ENCODE results near the gene CPSF4L. TPM values are rescaled to one million over a fixed set of nuclear protein-coding genes. Genes with fewer than 3 reads are reported as not detected.
A peak's percentile ranks its signal among the peaks of the same experiment; 100 is the strongest.

CPSF4L gene
- total RNA-seq, 2 experiments from 2014 or later, result not detected

DNA sequence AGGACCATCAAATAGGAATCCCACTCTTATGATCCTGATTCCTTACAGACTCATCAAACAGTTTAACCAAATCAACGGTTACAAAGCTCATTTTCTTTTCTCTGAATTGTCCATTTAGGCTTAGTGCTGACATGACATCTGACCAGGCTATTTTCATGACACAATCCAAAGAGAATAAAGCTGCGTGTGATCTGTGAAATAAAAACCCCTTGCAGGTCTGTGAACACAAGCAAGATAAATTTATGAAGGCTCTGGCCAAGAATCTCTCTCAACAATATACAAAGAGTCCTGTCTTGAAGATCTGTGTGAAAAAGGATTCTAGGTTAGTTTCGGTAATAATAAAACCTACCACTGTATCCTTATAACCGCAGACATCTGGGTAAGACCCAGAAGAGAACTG lies 46.8 kb downstream of the CPSF4L start:
- ChIA-PET CTCF (interaction anchor here (1.2 to 2.4 kb wide), 4 partner anchors 9 to 23 kb away, joined by 3 to 7 read pairs (median 5); a partner anchor contains a TSS), POLR2A (interaction anchor here (0.8 to 1.3 kb wide), 3 partner anchors 12 to 17 kb away, joined by 3 to 4 read pairs (median 3); a partner anchor contains a TSS)
- Mint-ChIP-seq H3K9me3 (no peaks in the 10 kb centered on the region), H3K36me3 (ENCODE audit: low read depth) (peaks cover 45% of the 10 kb centered on the region), H3K4me3 (no peak overlapping the region), H3K27me3 (no peaks in the 10 kb centered on the region), H3K27ac (no peak overlapping the region), H3K4me1 (peaks cover 42% of the 10 kb centered on the region)
- DNase-seq, result no peak

DNA sequence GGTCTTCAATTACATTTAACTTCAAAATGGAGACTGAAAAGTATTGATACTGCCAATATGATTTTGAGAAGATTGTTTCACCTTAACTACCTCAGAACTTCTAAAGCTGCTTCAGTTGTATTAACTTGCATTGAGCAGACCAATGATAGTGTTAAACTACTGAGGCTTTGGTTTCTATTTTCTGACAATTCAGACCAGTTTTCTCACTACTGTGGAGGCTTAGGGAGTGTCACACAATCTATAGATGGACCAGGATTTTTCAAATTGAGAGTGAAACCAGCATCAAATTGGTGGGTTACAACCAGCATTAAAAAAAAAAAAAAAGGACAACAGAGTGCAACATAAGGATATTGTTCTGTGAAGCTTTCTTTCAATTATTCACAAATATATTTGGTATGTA lies 47.7 kb downstream of the CPSF4L start:
- H3K9me3 Mint-ChIP-seq, result no peaks in the 10 kb centered on the region
- H3K27me3 Mint-ChIP-seq, result no peaks in the 10 kb centered on the region
- peaks cover 52% of the 10 kb centered on the region for H3K36me3 Mint-ChIP-seq (ENCODE audit: low read depth)
- ChIA-PET CTCF (interaction anchor here (1.4 to 2.4 kb wide), 2 partner anchors 18 to 22 kb away, joined by 6 to 7 read pairs; a partner anchor contains a TSS), POLR2A (interaction anchor here (1.3 kb wide), 1 partner anchor 13 kb away, joined by 3 read pairs; no protein-coding TSS in a partner anchor)
- H3K4me1 Mint-ChIP-seq, result peaks cover 43% of the 10 kb centered on the region
- no peak overlapping the region for H3K27ac Mint-ChIP-seq
- DNase-seq, result no peak
- H3K4me3 Mint-ChIP-seq, result no peak overlapping the region

DNA sequence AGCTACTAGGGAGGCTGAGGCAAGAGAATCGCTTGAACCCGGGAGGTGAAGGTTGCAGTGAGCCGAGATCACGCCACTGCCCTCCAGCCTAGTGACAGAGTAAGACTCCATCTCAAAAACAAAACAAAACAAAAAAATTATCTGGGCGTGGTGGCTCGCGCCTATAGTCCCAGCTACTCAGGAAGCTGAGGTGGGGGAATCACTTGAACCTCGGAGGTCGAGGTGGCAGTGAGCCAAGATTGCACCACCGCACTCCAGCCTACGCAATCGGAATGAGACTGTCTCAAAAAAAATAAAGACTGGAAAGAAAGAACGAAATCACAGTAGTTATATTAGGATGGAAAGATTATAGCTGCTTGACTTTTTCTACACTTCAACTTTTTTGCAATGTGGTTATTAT lies 49.9 kb downstream of the CPSF4L start:
- POLR2A ChIA-PET, result interaction anchor here (0.7 to 3.4 kb wide), 4 partner anchors 8 to 20 kb away, joined by 3 to 21 read pairs (median 4); a partner anchor contains a TSS
- peaks cover 63% of the 10 kb centered on the region for H3K36me3 Mint-ChIP-seq (ENCODE audit: low read depth)
- CTCF ChIA-PET, result interaction anchor here (0.9 kb wide), 1 partner anchor 20 kb away, joined by 3 read pairs; no protein-coding TSS in a partner anchor
- peak overlapping the region; percentile 41 for H3K4me3 Mint-ChIP-seq
- peak overlapping the region; percentile 54 for H3K27ac Mint-ChIP-seq
- H3K27me3 Mint-ChIP-seq, result no peaks in the 10 kb centered on the region
- no peaks in the 10 kb centered on the region for H3K9me3 Mint-ChIP-seq
- H3K4me1 Mint-ChIP-seq, result peaks cover 43% of the 10 kb centered on the region
- DNase-seq, result peak; percentile 43

DNA sequence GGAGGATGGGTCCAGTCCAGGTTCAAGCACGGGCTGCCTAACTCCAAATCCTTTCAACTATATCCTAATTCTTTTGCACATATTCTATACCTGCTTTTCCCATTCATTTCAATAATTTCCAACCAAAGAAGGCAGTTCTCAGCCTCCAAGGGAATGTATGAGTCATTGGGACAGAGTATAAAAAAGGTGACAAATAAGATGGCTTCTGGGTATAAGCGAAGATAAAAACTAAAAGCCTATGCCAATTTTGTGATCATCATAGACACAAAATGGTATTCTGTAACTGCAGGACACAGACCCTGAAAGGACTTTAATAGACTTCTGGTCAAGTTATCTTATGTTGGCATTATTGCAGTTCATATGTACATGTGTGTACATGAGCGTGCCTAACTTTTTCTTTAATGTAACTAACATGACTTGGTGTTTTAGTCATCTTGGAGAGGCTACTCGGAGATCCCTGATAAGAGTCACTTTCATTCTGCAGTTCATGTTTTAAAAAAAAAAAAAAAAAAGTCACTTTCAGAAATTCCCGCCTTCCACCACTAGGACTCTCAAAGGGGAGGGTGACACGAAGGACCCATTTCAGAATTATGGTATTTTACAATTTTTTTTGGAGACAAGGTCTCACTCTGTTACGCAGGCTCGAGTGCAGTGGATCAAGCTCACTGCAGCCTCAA lies 51.5 kb downstream of the CPSF4L start:
- H3K36me3 Mint-ChIP-seq (ENCODE audit: low read depth), result peaks cover 63% of the 10 kb centered on the region
- ChIA-PET CTCF (interaction anchor here (1.4 kb wide), 1 partner anchor 22 kb away, joined by 3 read pairs; a partner anchor contains a TSS), POLR2A (interaction anchor here (3.4 kb wide), 1 partner anchor 22 kb away, joined by 21 read pairs; a partner anchor contains a TSS)
- H3K4me3 Mint-ChIP-seq, result no peak overlapping the region
- no peaks in the 10 kb centered on the region for H3K9me3 Mint-ChIP-seq
- H3K27me3 Mint-ChIP-seq, result no peaks in the 10 kb centered on the region
- H3K4me1 Mint-ChIP-seq, result peaks cover 30% of the 10 kb centered on the region
- peak overlapping the region; percentile 44 for H3K27ac Mint-ChIP-seq
- no peak for DNase-seq

DNA sequence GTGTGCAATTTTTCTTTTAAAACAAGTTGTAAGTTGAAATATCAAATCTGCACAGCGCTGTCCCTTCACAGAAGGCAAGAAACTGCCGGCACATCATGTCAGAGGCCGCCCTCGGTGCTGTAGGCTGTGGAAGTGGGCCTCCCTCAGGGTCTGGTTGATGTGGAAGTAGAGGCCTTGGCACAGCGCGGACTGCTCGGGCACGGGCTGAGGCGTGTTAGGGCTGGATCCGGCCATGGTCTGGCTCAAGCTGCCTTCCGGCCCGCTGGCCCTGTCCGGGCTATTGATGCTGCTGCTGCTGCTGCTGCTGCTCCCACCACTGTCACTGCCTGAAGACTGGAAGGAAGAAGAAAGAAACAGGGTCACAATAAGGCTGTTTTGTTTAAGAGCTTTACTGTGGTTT lies 52.2 kb downstream of the CPSF4L start:
- Mint-ChIP-seq H3K4me1 (peaks cover 27% of the 10 kb centered on the region), H3K27me3 (no peaks in the 10 kb centered on the region), H3K4me3 (no peak overlapping the region), H3K36me3 (ENCODE audit: low read depth) (peaks cover 63% of the 10 kb centered on the region), H3K27ac (no peak overlapping the region), H3K9me3 (no peaks in the 10 kb centered on the region)
- CTCF ChIA-PET, result no interaction called here
- POLR2A ChIA-PET, result interaction anchor here (1.3 to 3.4 kb wide), 2 partner anchors 19 to 22 kb away, joined by 3 to 21 read pairs; a partner anchor contains a TSS
- DNase-seq, result no peak

DNA sequence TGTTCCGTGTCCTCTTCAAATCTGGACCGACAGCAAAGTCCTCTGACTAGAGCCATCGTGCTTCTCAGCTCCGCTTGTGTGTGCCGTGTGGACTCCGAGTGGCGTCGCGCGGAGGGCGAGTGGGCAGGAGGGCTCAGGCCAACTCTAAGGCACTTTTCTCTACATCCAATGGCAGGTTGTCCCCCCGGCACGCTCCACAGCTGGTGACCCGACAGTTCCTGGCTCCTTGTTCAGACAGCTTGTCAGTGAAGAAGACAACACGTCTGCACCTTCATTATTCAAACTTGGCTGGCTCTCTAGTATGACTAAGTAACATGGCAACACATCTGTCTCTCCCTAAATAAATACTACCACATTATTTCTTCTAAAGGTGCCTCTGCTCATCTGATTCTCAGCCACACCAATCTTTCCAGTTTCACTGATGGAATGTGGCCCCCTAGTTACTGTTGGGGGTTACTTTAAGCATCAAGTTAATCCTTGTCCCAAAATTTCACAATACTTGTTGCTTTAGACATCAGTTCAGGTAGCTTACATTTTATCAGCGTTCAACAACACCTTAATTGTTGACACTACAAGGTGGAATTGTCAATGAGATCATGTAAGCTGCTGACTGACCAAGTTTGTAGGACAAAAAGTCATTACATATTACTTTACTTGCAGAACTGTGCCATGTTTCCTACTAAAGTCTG lies 53.4 kb downstream of the CPSF4L start:
- DNase-seq, result no peak
- Mint-ChIP-seq H3K4me3 (no peak overlapping the region), H3K27me3 (no peaks in the 10 kb centered on the region), H3K27ac (no peak overlapping the region), H3K36me3 (ENCODE audit: low read depth) (peaks cover 70% of the 10 kb centered on the region), H3K4me1 (peaks cover 30% of the 10 kb centered on the region), H3K9me3 (no peaks in the 10 kb centered on the region)
- ChIA-PET POLR2A (interaction anchor here (1.0 to 2.4 kb wide), 4 partner anchors 15 to 23 kb away, joined by 3 to 9 read pairs (median 3); partner anchors contain the start of gene COG1), CTCF (interaction anchor here (0.8 to 1.4 kb wide), 3 partner anchors 17 to 162 kb away, joined by 3 read pairs; partner anchors contain the start of gene CDC42EP4)

DNA sequence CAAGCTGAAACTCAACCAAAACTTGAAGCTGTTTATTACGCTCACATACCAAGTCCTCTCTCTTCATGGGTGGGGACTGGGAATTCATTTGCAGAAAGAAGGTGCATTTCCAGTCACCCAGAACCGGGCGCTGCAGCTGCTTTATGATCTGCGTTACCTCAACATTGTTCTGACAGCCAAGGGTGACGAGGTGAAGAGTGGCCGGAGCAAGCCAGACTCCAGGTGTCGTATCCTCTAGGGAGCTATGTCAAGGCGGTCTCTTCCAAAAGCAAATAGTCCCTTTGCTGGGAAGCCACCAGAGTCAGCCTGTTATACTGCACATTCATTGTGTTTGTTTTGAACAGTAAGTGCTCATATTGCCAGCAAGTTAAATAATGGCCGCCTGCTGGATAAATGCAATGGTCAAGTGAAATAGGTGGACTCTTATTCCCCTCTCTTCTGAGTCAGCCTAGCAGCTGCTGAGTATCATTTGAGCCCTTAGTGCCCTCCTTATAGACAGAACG lies 56.2 kb downstream of the CPSF4L start:
- H3K9me3 Mint-ChIP-seq, result no peaks in the 10 kb centered on the region
- ChIA-PET CTCF (interaction anchor here (1.2 to 1.5 kb wide), 2 partner anchors 10 to 165 kb away, joined by 3 to 5 read pairs; no protein-coding TSS in a partner anchor), POLR2A (interaction anchor here (0.6 kb wide), 1 partner anchor 17 kb away, joined by 3 read pairs; no protein-coding TSS in a partner anchor)
- no peak for DNase-seq
- H3K27ac Mint-ChIP-seq, result no peak overlapping the region
- H3K4me3 Mint-ChIP-seq, result no peak overlapping the region
- no peaks in the 10 kb centered on the region for H3K27me3 Mint-ChIP-seq
- peaks cover 22% of the 10 kb centered on the region for H3K4me1 Mint-ChIP-seq
- peaks cover 86% of the 10 kb centered on the region for H3K36me3 Mint-ChIP-seq (ENCODE audit: low read depth)

DNA sequence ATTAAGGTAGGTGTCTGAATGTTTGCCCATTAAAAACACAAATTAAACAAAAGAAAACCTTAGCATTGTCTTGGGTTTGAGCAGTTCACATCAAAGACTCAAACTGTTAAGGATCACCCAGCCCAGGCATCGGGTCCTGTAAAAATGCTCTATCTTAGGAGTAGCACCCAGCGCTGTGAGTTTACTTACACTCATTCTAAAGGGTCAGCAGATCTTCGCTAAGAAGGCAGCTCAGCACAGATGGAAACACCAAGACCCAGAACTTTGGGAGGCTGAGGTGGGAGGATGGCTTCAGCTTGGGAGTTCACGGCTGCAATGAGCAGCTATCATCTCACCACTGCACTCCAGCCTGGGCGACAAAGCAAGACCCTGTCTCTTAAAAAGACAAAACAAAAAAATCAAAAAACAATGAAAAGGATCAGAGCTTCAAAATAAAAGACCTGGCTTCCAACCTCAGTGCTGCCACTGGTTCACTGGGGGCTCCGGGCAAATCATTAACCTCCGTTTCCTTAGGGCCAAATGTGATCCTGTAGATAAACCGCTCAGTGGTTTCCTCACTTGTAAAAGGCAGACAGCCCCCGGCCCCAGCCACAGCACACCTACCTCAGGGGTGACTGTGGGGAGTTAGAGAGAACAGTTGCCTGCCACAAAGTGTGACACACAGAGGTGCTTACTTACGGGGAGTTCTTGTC lies 57.7 kb downstream of the CPSF4L start:
- H3K27ac Mint-ChIP-seq, result peak overlapping the region; percentile 62
- H3K4me1 Mint-ChIP-seq, result peaks cover 15% of the 10 kb centered on the region
- H3K4me3 Mint-ChIP-seq, result no peak overlapping the region
- peaks cover 86% of the 10 kb centered on the region for H3K36me3 Mint-ChIP-seq (ENCODE audit: low read depth)
- no peaks in the 10 kb centered on the region for H3K9me3 Mint-ChIP-seq
- DNase-seq, result peak; percentile 31
- POLR2A ChIA-PET, result interaction anchor here (1.2 to 2.3 kb wide), 2 partner anchors 11 to 12 kb away, joined by 3 to 18 read pairs; partner anchors contain the start of gene COG1
- no peaks in the 10 kb centered on the region for H3K27me3 Mint-ChIP-seq
- CTCF ChIA-PET, result interaction anchor here (0.8 to 1.4 kb wide), 2 partner anchors 12 to 24 kb away, joined by 3 read pairs; no protein-coding TSS in a partner anchor

DNA sequence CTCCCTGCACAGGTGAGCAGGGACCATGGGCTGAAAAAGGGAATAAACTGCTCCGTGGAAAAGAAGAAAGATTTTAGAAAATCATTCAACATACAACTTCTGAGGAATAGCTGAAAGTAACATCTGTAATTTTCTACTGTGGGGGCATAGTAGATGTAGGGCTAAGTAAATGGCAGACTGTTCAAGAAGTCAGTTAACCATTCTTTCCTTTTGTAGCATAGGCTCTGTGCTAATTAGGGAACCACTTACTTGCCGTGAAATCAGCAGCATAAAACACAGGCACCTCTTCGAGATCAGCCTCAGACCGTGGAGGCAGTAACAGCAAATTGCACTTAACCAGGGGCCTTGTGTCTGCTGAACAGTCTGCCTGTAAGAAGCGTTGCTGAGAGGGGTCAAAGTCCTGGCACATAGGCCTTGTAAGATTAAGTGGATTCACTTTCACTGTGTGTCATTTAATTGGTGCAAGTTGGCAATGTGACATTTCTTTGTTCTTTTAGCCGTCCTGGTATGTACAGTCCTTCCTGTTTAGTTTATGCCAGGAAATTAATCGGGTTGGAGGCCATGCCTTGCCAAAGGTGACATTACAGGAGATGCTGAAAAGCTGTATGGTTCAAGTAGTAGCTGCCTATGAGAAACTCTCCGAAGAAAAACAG lies 58.4 kb downstream of the CPSF4L start:
- Mint-ChIP-seq H3K36me3 (ENCODE audit: low read depth) (peaks cover 87% of the 10 kb centered on the region), H3K9me3 (no peaks in the 10 kb centered on the region), H3K27ac (peak overlapping the region; percentile 62), H3K4me1 (peaks cover 15% of the 10 kb centered on the region), H3K27me3 (no peaks in the 10 kb centered on the region), H3K4me3 (no peak overlapping the region)
- POLR2A ChIA-PET, result interaction anchor here (0.8 to 2.3 kb wide), 3 partner anchors 10 to 28 kb away, joined by 3 to 18 read pairs (median 5); partner anchors contain the start of gene COG1
- CTCF ChIA-PET, result interaction anchor here (0.6 to 1.4 kb wide), 4 partner anchors 12 to 478 kb away, joined by 3 to 5 read pairs (median 3); no protein-coding TSS in a partner anchor
- no peak for DNase-seq

DNA sequence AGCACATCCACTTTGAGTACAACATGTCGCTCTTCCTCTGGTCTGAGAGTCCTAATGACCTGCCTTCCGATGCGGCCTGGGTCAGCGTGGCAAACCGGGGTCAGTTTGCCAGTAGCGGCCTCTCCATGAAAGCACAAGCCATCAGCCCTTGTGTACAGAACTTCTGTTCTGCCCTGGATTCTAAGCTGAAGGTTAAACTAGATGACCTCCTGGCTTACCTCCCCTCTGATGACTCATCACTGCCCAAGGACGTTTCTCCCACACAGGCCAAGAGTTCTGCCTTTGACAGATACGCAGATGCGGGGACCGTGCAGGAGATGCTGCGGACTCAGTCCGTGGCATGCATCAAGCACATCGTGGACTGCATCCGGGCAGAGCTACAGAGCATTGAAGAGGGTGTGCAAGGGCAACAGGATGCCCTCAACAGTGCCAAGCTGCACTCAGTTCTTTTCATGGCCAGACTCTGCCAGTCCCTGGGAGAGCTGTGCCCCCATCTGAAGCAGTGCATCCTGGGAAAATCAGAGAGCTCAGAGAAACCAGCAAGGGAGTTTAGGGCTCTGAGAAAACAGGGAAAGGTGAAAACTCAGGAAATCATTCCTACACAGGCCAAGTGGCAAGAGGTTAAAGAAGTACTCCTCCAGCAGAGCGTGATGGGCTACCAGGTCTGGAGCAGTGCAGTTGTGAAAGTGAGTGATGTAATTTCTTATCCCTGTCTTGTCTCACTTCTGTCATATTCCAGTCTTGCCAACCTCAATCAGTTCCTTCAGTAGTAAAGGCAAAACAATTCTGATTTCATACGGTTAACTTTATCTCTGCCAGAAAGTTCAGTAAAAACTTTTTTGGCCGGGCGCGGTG lies 60.2 kb downstream of the CPSF4L start:
- ChIA-PET CTCF (interaction anchor here (0.6 to 0.9 kb wide), 2 partner anchors 31 to 216 kb away, joined by 3 to 5 read pairs; a partner anchor contains a TSS), POLR2A (no interaction called here)
- Mint-ChIP-seq H3K4me3 (no peak overlapping the region), H3K27ac (no peak overlapping the region), H3K9me3 (no peaks in the 10 kb centered on the region), H3K27me3 (no peaks in the 10 kb centered on the region), H3K4me1 (peaks cover 18% of the 10 kb centered on the region), H3K36me3 (ENCODE audit: low read depth) (peaks cover 88% of the 10 kb centered on the region)
- DNase-seq, result no peak

DNA sequence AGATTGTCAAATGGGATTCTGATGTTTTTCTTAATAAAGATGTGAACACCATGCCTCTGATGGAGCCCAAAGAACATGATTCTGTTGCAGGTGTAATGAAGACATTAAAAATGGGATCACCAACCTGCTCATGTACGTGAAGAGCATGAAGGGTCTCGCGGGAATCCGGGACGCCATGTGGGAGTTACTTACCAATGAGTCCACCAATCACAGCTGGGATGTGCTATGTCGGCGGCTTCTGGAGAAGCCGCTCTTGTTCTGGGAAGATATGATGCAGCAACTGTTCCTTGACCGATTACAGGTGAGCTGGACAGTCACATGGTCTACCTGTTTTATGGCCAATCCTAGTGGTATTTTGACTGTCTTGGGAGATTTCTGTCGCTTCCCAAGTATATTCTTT lies 61.2 kb downstream of the CPSF4L start:
- ChIA-PET POLR2A (no interaction called here), CTCF (interaction anchor here (0.6 kb wide), 1 partner anchor 215 kb away, joined by 5 read pairs; no protein-coding TSS in a partner anchor)
- H3K27ac Mint-ChIP-seq, result no peak overlapping the region
- no peaks in the 10 kb centered on the region for H3K27me3 Mint-ChIP-seq
- no peaks in the 10 kb centered on the region for H3K9me3 Mint-ChIP-seq
- H3K4me3 Mint-ChIP-seq, result no peak overlapping the region
- peaks cover 85% of the 10 kb centered on the region for H3K36me3 Mint-ChIP-seq (ENCODE audit: low read depth)
- no peak for DNase-seq
- H3K4me1 Mint-ChIP-seq, result peaks cover 23% of the 10 kb centered on the region

Measured in activated CD4-positive, alpha-beta memory T cell treated with anti-CD3 and anti-CD28 coated beads, Interleukin-2, amount 10 ng/mL, durations not matched to agents 7 days and 5 days (primary cell).